ENCODE data around the gene FOXN3.
"Not testable (repeated sequence)": the region's sequence is repeated elsewhere in the genome, so short reads cannot be mapped to it uniquely, and the experiment has no call there.

FOXN3 gene

DNA sequence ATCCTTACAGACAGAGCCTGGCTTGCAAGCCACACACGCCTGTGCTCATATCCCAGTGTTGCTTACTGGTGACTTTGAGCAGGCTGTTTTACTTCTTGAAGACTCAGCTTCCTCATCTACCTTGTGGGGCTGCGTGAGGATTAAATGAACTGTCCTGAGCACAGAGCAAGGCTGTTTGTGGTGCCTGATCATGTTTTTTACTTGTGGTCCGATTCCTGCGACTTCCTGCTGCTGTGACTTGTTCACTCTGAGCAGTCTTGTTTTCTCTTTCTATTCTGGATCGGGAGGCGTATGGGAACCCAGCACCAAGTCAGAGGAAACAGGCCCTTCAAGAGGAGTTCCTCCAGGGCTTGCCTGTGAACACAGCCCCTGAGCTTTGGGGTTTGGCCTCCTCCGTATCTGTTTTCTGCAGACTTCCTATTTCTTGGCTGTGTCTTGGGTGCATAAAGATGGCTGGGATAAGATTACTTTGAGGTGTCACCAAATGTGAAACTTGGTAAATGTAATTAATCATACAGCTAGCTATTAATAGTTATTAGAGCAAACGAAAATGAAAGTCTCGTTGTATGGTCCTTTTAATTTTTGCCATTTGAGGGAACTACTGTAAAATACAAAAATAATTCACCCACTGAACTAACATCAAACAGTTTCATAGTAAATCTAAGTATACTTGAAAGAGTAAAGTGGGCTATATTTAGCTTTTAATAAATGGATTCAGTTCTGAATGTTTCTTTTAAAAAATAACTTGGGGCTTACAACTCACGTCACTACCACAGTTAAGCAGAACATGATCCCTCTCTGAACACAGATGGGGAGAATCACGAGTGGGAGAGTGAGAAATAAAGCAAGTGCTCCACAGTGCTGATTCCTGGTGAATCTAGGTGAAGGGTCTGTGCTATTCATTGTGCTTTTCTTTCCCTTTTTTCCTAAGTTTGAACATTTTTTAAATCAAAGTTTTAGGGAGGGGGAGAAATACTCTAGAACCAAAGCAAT lies 251.5 kb downstream of the FOXN3 start:
- no peak for DNase-seq (ENCODE audit: low read depth, low spot score)

DNA sequence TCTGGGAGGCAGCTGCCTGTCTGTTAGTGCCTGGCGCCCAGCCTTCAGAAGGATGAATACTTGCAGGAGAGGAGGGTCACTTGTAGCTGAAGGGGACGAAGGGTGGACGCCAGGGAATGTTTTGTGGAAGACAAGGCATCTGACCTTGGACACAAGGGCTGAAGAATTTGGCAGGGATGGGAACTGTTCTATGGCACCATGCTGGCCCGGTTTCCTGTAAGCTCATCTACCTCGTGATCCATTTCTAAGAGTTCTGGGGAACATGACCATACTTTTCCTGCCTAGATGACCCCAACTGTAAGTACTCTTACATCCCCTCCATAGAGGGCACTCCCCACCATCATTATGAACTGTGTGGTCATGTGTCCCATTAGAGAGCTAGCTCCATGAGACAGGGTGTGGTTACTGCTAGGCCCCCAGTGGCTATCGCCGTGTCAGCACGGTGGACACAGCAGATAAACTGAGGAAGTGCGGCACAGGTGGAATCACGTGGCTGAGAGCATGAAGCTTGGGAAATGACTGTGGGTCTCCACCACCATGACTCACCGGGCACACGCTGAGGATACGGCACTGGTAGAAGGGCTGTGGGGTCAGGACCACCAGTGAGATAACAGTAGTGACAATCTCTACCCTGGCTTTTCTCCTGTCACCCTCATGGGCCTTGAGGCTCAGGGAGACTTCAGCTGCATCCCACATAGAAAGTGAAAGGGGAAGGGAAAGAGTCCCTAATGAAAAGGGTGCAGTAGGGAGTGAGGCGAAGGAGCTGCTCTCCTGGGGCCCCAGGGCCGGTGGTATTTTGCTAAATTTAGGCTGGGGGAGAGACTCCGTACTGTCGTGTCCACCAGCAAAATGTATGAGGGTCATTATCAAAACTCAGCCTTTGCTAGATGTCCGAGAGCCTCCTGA lies 252.6 kb downstream of the FOXN3 start:
- no peak for DNase-seq (ENCODE audit: low read depth, low spot score)

DNA sequence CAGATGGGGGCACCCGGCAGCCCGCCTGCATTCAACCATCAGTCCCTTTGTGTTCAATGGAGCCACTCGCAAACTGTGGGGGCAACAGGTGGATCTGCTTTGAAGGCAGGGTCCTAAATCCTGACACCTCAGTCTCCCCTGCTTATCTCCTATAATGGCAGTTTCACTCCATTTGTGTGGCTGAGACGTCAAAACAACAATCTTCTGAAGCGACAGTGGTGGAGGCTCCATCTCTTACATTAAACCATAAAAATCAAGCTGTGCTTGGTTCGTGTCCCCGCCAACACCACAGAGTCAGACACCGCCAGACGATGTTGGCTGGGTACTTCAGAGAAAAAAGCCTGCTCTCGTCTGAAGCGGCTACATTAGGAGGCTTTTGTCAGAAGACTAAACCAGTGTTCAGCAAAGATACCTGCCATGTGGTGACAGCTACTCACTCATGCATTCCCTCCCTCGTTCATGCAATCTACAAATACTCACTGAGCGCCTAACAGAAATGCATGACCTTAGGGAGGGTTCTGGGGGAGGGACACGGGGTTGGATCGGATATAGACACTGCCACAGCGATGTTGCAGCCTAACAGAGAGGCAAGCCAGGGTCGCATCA lies 253.9 kb downstream of the FOXN3 start:
- DNase-seq (ENCODE audit: low read depth, low spot score) = no peak

DNA sequence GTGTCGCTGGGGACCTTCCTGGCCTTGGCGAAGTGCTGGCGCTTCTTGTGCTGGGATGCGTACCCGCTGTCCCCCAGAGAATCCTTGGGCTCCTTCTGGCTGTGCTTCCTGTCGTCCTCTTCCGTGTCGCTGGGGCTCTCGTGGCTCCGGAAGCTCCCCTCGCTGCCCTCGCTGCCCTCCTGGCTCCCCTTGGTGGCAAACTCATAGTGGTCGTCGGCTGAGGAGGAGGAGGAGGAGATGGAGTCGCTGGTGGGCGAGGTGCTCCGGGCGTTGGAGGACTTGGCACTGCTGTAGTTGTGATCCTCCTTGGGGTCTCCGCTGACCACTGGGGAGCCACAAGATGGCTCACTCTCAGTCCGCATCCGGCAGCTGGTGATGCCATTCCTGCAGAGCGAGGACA lies 254.4 kb downstream of the FOXN3 start:
- no peak for DNase-seq (ENCODE audit: low read depth, low spot score)

DNA sequence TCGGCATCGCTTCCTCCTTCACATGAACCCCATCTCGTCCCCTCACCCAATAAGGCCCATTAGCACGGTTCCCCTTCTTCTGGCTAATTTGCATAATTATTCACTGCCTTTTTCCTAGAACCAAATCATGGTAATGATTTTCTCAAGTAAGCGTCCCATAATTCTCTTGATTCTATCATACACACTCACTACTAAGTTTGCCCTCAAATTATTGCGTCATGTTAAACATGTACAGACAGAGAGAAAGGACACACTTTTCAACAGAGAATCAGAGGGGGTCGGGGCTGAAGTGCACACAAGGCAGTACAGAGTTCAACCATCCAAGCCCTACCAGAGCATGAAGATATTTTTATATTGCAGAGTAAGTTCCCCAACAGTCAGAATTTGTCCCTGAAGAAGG lies 256.6 kb downstream of the FOXN3 start:
- DNase-seq (ENCODE audit: low read depth, low spot score) = no peak

DNA sequence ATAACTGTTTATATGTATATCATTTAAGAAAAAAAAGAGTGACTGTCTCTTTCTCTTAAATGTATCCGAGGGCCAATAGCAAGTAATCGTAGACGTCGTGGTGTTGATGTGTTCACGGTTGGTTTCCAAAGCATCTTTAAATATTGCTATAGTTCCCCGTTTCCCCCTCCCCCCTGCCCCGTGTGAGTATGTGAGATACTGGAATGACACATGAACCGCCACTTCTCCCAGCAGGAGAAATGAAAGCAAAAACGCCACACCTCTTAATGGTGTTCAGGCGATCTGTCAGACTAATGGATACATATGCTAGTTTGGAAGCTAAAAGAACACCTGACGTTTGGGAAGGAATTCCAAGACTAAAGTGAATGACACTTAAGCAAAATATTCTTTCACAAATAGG lies 258.3 kb downstream of the FOXN3 start:
- DNase-seq (ENCODE audit: low read depth, low spot score) = no peak

DNA sequence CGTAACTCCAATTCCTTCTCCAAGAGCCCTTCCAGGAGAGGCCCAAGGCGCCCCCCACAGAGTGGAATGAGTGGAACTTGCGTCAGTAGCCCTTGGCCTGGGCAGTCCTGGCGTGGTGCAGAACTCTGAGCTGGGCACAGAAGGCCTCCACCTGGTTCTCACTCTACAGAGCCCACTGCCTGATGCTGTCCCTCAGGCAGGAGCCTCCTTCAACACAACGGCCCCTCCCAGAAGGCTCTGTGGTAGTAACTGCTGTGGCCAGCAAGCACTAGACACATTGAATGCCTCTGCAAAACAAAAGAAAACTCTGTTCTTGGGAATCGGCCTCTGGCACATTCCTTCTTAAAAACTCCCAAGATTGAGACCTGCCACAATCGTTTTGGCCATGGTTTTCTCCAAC lies 258.9 kb downstream of the FOXN3 start:
- DNase-seq (ENCODE audit: low read depth, low spot score) = not testable (repeated sequence)

DNA sequence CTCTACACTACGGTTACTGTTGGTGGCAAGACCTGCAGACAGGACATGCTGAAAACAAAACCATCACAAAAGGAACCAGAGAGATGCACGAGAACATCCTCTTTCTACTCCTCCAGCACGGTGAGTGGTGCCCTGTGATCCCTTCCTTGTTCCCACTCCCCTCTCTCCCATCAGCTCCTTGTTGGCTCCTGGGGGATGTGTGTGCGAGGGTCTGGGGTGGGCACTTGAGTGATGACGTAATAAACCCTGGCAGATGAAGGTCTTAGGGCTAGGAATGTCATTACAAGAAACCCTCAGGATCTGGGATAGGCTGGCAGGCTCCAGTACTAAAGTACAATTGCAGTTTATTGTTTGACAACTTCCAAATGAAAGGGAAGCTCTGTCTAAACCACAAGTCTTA lies 261.5 kb downstream of the FOXN3 start:
- DNase-seq (ENCODE audit: low read depth, low spot score) = no peak

DNA sequence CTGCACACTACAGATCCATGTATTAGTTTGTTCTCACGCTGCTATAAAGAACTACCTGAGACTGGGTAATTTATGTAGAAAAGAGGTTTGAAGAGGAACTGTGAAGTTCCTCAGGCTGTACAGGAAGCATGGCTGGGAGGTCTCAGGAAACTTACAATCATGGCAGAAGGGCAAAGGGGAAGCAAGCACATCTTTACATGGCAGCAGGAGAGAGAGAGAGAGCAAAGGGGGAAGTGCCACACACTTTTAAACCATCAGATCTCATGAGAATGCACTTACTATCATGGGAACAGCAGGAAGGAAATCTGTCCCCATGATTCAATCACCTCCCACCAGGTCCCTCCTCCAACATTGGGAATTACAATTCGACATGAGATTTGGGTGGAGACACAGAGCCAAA lies 265.3 kb downstream of the FOXN3 start:
- DNase-seq (ENCODE audit: low read depth, low spot score) = not testable (repeated sequence)

DNA sequence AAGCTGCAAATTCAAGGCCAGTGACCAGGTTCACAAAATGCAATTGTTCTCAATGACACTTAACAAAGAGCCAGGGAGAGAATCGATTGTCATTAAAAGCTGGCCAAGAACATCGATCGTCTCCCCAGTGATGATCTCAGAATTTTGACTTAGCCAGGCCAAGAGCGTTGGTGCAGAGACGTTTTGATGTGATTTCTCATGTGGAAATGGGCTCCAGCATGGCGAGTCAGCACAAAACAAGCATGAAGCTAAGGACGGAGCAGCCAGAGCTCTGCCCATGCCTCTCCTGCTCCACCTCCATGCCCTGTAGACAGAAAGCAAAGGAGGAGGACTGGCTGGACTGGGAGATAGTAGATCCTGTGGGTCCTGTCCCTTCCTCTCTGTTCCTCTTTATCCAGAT lies 270.8 kb downstream of the FOXN3 start:
- DNase-seq (ENCODE audit: low read depth, low spot score) = no peak

DNA sequence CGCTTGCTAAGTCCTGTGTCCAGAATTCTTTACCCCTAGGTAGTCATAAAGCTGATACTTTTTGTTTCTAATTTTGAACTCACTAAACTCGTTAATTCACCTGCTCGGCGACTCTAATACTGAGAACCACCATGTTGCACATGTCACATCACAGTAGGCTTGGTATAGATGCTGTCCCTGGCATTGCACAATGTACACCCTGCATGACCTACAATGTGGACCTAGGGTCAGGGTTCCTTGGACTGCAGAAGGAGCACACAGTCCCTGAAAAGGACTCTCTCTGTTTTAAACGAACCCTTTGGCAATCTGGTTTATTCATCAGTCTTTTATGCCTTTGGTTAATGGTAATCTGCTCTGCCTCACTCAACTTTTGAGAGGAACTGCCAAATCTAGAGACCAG lies 272.4 kb downstream of the FOXN3 start:
- no peak for DNase-seq (ENCODE audit: low read depth, low spot score)

DNA sequence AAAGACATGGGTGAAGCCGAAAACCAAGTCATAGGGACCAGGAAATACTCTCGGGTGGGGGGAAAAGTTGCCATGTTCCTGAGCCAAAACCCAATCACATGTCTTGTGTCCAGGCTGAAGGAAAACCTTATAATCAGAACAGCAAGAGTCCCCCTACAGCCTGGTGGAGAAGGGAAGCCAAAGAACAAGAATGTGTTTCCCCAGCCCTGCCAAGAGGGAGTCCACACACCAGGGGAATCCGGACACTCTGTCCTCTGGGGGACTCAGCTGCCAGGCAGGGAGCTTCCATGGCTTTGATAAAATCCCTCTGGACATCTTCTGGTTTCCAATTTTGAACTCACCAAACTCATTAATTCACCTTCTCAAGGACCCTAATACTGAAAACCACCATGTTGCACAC lies 273.0 kb downstream of the FOXN3 start:
- DNase-seq (ENCODE audit: low read depth, low spot score) = no peak

DNA sequence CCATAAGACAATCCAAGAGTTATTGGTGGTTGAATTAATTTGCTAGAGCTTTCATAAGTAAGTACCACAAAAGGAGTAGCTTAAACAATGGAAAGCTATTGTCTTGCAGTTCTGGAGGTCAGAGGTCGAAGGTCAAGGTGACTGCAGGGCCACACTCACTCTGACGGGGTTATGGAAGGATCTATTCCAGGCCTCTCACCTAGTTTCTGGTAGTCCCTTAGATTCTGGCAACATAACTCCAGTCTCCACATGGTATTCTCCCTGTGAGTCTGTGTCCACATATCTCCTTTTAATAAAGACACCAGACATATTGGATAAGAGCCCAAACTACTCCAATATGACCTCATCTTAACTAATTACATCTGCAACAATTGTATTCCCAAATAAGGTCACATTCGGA lies 273.4 kb downstream of the FOXN3 start:
- no peak for DNase-seq (ENCODE audit: low read depth, low spot score)

DNA sequence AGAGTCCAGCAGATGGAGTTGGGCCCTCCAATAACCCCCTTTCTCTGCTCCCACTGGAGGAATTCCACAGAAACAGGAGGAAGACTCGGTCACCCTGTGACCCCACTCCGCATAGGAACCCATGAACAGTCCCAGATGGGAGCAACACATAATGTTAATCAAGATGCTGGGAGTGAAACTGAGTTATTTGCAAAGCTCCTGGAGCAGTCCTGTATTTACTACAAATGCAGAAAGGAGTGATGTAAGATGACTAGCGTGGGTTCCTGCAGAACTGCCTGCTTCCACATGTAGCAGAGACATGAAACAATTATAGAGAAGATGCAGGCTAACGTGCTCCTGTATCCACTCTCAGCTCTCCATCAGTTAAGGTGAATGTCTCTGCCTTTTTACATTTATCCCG lies 274.7 kb downstream of the FOXN3 start:
- no peak for DNase-seq (ENCODE audit: low read depth, low spot score)

DNA sequence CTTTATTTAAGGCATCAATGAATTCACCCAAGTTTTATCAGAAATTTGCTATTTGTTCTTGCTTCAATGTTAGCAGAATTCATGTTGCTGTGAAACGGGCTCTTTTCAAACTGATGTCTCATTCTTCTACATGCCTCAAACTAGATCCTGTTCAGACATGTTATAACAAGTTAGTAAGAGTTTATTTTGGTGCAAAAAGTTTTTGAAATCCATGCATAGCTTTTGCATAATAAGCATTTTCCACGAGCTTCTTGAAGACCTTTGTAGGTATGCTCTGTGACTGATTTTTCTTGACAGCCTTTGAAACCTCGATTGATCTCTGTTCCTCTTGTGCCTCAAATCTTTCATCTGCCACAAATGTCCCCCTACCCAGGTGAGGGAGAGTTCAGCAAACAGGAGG lies 275.2 kb downstream of the FOXN3 start:
- no peak for DNase-seq (ENCODE audit: low read depth, low spot score)

DNA sequence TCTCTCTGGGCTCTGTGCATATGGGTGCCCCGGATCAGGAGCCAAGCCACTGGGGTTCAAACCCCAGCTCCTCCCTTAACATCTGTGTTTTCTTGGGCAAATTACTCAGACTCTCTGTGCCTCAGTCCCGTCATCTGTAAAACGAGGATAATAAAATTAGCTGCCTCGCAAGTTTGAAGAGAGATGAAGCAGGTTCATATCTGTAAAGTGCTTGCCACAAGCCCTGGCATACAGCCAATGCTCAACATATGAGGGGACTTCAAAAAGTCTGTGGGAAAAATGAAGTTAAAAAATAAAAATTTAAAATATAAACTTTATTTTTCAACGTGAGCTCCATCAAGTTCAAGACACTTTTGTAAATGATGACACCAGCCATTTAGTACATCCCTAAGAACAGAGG lies 276.7 kb downstream of the FOXN3 start:
- DNase-seq (ENCODE audit: low read depth, low spot score) = no peak

DNA sequence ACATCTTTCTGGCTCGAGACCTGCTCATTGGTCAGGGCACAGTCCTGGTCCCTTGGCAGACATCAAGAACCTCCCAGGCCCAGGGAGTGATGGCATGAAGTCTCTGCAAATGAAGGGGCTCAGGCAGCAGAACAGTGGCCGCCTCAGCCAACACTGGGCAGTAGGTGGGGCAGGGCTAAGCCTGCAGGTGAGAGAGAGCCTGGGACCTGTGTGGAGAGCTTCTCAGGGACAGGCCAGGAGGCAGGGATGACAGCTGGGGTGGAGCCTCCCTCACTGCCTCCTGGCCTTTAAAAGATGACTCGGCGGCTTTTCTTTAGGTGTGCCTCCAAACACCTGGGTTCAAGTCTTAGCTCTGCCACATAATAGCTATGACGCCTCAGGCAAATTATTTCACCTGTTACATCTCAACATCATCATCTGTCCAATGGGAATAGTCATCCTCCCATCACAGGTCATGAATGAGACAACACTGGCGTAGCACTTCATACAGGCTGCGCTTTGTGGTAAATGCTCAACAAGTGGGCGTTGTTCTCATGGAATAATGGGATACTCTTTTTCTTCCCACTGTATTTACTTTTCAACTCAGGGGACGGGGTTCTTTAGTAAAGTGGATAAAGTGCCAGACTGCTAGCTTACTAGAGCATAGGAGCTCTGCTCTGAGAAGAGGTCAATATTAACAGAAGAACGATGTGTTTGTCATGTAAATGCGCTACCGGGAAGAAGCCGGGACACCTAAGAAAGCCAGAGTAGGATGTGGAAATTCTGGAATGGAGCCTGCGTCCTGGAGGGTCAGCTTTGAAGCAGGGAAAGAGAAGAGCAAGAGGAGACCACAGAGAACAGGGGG lies 277.4 kb downstream of the FOXN3 start:
- DNase-seq (ENCODE audit: low read depth, low spot score) = no peak

DNA sequence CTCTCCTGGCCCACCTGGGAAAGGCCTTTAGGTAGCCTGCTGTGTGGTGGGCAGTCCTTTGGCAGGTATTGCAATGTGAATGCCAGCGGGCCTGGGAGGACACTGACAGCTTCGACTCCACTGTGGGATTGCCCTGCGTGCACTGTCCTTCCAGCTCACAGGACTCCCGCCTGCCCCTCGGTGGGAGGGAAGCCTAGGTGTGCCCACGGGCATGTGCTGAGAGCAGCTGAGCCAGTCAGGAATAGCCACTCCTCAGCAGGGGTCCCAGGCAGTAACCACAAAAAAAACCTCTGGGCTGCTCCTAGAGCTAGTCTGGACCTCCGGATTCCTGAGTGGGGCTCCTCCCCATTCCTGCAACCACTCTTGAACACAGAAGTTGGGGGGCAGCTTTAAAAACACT lies 278.2 kb downstream of the FOXN3 start:
- DNase-seq (ENCODE audit: low read depth, low spot score) = no peak

DNA sequence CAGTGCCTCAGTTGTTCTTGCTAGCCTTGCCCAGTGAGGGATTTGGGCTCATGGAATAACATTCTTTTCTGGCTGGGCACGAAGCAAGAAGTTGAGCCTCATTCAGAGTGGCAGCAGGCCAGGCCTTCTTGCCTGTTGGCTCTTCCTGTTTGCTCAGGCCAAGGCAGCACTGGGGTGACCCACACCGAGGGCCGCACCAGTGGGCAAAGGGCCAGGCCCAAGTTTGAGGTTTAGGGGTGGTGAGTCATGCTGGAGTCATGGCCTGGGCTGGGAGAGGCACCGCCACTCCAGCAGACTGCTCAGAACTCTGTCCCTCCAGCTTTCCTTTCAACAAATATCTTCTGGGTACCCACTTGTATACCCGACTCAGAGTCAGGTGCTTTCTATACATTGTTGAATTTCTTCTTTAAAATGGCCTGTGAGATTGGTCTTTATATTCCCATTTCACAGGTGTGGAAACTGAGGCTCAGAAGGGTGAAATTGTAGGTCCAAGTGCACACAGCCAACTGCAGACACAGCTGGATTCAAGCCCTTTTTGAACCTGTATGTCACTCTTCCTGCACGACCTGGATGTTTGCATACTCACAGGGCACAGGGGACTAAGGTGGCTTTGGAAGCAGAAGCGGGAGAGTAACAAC lies 279.4 kb downstream of the FOXN3 start:
- no peak for DNase-seq (ENCODE audit: low read depth, low spot score)

DNA sequence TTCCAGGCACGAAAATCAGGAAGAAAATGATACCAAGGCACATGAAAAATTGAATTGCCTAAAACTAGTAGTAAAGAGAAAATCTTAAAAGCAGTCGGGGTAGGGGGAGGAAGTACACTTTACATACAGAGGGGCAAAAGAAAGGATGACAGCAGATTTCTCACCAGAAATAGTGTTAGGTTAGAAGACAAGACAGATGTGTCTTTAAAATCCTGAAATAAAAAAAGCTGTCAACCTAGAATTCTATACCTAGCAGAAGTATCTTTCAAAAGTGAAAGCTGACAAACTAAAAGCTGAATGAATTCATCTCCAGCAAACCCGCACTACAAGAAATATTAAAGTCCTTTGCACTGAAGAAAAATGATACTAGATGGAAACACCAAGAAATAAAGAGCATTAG lies 280.4 kb downstream of the FOXN3 start:
- DNase-seq (ENCODE audit: low read depth, low spot score) = no peak

DNA sequence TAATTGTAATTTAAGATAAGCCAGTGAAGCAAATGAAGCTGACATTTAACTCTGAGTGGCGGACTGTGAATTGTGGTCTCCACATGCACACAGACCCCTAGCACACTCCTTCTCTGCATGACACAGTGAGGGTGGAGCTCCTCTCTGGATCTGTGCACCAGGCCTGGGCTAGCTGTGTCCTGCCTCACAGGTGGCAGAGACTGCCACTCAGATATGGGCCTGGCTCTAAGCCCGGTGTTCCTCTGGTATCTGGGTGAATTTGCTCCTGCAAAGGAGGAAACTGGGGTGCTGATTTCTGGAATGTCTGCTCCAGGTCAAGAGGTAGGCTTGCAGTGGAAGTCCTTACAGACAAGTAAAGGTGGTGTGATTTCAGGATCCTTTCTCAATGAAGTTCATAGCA lies 282.4 kb downstream of the FOXN3 start:
- no peak for DNase-seq (ENCODE audit: low read depth, low spot score)

Measured in activated naive CD8-positive, alpha-beta T cell treated with anti-CD3 and anti-CD28 coated beads, Interleukin-2, amount 50 U/mL, for 16 hours (primary cell).